NT2/D1 (cell line): ENCODE results near the gene CHODL.

ENCODE experiments used
- SUZ12 ChIP-seq: IDR thresholded peaks from 2 replicates; pipeline ENCODE4 v1.6.1; 2011; ENCODE audit not compliant: insufficient read length, insufficient read depth; ENCODE audit errors: extremely low read depth
- YY1 ChIP-seq: IDR thresholded peaks from 2 replicates; pipeline ENCODE4 v1.6.1; 2011; ENCODE audit not compliant: insufficient read length, insufficient read depth
- ZNF274 ChIP-seq: IDR thresholded peaks from 2 replicates; pipeline ENCODE4 v1.6.1; 2011; ENCODE audit warnings: mild to moderate bottlenecking, low read depth, low read length

DNA sequence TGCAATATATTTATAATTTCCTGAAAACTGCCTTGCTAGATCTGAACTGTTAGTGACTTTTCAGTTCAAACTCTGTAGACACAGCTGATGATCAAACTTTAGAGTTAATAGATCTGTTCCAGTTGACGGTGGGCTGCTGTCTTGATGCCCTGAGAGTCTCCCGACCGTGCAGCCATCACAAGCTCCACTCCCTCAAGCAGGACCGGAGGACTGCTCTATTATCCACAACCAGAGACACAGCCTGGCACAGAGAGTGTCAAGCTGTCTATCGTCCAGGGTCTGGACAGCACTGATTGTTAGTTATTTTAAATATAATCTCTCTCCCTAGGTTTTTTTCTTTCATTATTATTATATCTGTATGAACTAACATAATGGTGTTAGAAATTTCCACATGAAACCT is 8.0 kb downstream of the CHODL start:
- TF ChIP-seq ZNF274 (no peak), YY1 (no peak), SUZ12 (no peak)
